ENCODE measurements around the gene TSPOAP1.

The TSPOAP1 gene

DNA sequence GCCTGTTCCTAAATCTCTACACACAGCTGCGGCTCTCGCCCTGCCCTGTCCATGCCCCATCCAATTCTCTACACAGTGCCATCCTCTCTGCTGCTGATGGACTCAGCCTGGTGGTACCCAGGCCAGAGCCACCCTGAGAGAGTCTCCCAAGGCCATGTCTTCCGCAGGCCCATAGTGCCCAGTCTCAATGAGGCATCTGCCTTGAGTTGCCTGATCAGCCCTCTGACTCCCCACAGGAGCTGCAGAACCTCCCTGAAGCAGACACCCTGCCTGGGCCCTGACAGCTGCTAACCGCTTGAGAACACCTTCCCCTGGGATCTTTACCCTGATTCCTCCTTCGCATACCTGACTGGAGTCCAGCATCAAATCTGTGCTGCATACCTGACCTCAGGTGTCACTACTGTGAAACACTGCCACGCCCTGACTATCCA, 13.3 kb downstream of the TSPOAP1 start:
- DNase-seq = no peak

DNA sequence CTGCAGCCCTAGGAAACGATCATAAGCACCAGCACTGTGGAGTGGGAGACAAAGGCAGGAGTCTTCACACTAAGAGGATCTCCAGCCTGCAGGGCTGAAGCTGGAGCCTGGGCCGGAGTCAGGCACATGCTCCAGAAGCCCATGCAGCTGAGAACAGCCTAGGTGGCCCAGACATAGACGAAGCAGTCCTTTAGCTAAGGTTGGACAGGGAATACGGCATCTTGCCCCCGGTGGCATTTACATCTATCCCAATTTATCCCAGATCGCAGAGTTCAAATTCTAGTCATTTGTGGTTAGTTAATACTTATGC, 13.9 kb downstream of the TSPOAP1 start:
- no peak for DNase-seq

- no peak for DNase-seq
These were observed 14.5 kb downstream of the TSPOAP1 start for GRCh38 chr17:58313815-58314705.

DNA sequence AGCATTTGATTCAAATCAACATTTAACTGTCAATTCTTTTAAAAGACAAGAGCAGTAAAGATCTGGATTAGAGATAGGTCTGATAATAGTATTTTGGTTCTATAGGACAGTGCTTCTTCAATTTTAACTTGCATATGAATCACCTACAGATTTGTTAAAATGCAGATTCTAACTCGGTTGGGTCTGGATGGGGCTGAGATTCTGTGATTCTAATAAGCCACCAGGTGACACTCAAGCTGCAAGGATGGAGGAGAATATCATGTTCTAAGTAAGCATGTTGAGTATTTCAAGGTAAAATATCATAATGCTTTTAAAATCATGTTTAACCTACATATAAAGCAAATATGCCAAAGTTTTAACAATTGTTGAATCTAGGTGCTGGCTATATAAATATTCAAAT, 15.8 kb downstream of the TSPOAP1 start:
- DNase-seq = no peak

GRCh38 chr17:58312021-58312630, 16.5 kb downstream of the TSPOAP1 start:
- DNase-seq = no peak

GRCh38 chr17:58311429-58311894, 17.1 kb downstream of the TSPOAP1 start:
- no peak for DNase-seq

DNA sequence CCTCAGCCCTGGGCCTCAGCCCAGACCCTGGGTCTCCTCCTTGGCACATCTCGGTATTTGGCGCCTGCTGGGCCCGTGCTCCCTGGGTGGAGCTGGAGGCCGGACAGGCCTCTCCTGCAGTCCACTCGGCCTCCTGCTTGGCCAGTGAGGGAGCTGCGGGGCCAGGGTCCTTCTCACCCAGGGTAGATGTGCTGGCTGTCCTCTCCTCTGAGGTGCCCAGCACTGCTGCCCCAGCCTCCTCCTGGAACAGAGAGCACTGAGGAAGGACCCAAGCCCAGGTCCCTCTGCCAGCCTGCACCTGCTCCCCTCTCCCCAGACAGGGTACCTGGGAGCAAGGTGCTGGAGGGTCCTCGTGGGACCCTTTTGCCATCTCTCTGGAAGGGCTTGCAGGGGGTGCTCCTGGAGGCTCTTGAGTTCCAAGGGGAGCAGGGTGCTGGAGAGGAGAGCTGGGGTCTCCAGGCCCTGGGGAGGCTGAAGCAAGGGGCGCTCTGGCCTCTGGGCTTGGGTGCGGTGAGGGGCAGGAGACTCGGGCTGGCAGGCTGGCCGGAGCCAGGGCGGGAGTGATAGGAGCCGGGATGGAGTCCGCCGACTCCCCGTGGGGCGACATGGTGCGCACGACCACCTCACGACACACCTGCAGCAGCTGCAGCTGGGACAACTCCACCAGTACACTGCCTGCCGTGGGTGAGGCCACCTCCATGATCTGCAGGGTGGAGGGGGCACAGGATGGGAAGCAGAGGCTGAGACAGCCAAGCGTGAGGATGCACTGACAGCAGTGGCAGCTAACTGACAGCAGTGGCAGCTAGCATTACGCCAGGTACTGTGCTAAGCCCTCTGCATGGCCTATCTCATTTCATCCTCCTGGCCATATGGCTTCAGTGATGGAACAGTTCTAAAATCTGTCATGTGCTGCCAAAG, 17.8 kb downstream of the TSPOAP1 start:
- no peak for DNase-seq

DNA sequence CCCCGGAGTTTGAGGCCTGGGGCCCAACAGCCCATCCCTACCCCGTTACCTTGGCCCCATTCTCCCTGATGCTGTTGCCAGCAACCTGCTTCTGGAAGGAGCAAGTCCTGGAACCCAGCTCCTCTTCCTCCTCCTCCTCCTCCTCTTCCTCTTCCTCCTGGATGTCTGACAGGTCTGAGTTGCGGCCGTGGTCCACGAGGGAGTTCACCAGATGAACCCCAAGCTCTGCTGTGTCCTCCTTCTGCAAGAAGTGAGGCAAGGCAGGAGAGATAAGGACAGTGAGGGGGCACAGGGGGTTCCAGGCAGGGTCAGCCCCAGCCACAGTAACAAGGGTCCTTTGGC, 18.7 kb downstream of the TSPOAP1 start:
- DNase-seq = no peak

GRCh38 chr17:58308985-58309917, 19.3 kb downstream of the TSPOAP1 start:
- no peak for DNase-seq

DNA sequence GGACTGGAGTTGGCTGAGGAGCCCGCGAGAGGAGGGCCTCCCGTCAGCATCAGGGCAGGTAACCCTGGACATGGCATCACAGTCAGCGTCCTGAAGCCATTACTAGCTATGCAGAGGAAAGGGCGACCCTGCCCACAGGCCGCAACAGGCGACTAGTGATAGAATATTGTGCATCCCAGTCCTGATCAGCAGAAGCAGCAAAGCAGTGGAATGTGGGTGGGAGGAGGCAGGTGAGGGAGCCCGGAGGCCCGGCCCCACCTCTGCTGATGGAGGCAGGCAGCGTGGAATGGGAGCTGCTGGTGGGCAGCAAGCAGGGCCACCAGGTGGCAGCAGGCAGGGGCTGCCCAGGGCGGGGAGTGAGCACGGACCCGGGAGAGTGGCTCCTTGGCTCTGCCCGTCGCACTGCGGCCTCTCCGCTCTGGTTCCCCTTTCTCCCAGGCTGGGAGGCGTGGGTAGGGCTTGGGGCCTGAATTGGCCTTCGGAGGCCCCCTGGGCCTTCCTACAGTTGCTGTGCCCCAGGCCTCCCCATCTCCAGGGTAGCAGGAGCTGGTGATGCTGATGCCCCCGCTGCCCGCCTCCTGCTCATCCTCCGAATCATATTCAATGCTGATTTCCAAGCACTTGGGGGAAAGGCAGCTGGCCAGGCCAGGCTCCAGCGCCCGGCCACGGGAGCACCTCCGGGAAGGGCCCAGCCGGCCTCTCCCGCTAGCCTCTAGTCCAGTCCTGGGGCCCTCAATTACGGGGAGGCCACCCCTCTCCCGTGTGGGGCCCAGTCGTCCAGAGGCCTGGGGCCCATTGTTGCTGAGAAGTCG, 20.2 kb downstream of the TSPOAP1 start:
- DNase-seq = no peak

- no peak for DNase-seq
These were observed 21.0 kb downstream of the TSPOAP1 start for GRCh38 chr17:58307468-58308172.

DNA sequence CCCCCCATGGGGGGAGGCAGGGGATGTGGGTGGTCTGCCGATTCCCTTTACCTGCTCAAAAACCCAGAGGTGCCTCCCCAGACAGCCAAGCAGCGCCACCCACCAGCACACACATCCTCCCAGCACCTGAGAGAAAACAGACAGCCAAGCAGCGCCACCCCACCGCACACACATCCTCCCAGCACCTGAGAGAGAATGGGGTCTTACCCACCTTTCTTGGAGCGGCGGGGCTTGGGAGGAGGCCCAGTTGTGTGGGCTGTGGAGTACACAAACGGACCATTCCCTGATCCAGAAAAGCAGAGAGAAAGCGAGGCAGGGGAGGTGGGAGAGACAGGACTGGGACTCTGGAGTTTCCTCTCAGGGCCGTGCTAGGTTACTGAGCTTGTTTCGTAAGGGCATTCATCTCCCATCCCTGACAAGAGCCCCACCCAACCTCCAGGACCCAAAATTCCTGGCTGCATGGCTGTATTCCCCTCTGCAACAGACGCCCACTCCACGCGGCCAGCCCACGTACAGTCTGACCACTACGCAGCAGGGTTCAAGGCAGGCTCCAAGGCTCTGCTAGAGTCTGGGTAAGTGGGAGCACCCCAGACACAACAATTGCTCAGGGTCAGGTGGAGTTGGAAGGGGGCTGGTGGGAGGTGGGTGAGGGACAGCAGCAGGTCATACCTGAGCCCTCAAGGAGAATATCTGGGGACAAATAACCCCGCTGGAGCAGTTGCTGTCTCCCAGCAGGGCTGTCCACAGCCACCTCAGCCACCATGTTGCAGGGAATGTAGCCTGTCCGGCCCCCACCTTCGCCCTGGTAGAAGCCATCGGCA, 22.3 kb downstream of the TSPOAP1 start:
- DNase-seq = no peak

- no peak for DNase-seq
These were observed 23.0 kb downstream of the TSPOAP1 start for GRCh38 chr17:58305626-58306025.

DNA sequence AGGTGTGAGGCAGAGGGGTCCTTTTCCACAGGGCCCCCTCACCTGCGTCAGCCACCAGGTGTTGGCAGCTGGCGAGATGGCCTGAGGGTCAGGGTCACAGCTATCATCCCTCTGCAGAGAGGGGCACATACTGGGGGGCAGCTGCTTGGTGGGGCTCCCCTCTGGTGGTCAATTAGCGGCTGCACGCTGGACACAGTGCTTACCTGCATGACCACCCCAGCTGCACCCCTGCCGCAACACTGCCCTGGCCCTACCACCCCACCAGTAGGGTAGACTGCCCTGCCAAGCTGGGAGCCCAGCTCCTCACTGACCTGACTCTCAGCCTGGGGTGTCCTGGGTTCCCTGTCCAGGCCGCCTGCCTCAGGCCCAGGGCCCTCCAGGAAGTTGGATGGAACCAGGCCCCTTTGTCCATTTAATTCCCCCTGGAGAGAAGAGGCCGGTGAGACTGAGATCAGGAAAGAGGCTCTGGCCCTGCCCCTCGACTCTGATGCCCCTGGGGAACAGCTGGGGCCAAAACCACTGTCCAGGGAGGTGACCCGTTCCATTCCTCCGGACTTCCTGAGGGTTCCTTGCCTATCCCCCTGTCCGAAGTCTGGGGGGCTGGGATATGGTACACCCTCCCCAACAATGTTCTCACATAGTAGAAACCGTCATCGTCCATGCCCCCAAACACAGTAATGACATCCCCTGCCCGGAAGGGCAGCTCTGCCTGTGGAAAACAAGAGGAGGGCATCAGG, 23.7 kb downstream of the TSPOAP1 start:
- no peak for DNase-seq

DNA sequence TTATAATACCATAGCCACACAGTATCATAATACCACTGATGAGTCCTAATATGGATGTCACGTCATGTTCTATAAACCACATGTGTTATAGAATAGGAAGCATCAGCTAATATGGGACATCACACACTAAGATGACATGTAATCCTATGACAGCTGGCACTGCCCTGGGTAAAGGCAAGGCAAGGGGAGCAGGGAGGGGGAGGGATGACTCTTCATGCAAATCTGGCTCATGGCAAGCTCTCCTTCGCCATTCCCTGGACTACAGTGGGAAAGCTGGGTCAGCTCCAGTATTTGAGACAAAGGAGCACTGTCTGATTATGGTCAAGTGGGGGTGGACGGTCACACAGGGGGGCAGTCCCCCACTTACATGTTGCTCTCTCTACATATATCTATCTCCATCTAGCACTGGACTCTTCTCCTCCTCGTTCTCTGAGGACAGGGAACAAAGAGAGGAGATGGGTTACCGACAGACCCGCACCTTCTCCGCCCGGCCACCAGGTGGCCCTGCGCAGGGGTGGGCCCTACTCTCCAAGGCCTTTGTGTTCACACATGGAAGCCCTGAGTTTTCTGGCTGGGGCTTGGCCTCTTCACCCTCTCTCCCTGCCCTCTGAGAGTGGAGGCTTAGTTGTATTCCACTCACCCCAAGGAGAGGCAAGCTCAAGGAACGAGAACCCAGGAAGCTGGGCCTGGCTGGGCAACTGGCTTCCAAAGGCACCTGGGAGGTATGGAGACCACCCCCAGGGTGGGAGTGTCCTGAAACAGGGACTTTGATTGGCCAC, 24.4 kb downstream of the TSPOAP1 start:
- DNase-seq = peak; percentile 74

GRCh38 chr17:58302919-58303585, 25.5 kb downstream of the TSPOAP1 start:
- no peak for DNase-seq

DNA sequence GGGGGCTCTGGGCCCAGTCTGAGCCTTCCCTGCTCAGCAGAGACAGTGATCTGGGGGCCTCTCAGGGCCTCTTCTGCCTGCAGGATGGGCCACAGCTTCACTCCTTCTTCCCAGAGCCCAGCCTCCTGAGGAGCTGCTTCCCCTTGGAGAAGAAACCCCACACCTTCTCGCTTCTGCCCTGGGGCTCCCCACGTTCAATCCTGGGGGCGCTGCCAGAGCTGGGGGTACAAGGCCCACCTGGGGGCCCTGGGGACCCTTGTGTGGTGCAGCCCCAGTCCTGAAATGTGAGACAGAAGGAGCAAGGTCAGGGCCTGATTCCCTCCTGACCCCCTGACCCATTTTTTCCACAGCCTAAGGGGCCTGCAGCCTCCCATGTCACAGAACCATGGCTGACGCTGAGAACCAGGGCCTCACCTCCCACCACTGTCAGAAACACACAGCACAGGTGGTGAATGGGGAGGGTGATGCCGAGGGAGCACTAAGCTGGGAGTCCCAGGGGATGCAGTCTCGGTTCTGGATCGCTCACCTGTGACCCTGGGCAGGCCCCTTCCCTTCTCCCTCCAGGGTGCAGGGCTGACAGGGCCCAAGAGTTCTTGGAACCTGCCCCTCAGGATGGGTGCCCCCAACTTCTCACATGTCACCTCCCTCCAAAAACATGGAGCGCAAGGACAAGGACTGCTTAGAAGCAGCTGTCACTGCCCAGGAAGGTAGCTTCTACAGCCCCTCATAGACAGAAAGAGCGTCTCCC, 26.2 kb downstream of the TSPOAP1 start:
- no peak for DNase-seq

Data from activated CD4-positive, alpha-beta T cell treated with anti-CD3 and anti-CD28 coated beads, Interleukin-2, Interleukin-6, amounts not matched to agents 100 ng/mL and 50 ng/mL, durations not matched to agents 16 hours and 8 hours (primary cell).